ENCODE results near the gene PLA2G2F.

DNA sequence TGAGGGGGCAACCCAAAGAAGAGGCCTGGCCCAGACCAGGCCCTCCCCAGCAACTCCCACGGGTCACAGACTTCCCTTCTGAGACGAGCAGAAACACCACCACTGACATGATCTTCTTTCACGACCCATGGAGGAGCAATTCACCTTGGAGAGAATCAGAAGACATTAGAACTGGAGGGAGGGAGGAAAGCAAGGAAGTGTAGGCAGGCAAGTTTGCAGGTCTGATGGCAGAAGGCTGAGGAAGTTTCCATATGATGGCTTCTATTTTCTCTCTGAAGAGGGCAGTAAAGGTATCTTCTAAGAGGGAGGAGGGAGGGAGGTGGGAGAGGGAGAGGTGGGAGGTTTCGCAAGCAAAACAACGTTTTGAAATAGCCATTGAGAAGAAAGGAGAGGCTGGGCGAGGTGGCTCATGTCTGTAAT is 45.4 kb downstream of the PLA2G2F start:
- no peak for TF ChIP-seq POLR2A (IDR thresholded peaks at IDR 0.05; ENCODE audit: low read depth)
- TF ChIP-seq, protein P1, sequence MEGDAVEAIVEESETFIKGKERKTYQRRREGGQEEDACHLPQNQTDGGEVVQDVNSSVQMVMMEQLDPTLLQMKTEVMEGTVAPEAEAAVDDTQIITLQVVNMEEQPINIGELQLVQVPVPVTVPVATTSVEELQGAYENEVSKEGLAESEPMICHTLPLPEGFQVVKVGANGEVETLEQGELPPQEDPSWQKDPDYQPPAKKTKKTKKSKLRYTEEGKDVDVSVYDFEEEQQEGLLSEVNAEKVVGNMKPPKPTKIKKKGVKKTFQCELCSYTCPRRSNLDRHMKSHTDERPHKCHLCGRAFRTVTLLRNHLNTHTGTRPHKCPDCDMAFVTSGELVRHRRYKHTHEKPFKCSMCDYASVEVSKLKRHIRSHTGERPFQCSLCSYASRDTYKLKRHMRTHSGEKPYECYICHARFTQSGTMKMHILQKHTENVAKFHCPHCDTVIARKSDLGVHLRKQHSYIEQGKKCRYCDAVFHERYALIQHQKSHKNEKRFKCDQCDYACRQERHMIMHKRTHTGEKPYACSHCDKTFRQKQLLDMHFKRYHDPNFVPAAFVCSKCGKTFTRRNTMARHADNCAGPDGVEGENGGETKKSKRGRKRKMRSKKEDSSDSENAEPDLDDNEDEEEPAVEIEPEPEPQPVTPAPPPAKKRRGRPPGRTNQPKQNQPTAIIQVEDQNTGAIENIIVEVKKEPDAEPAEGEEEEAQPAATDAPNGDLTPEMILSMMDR (IDR thresholded peaks at IDR 0.05) = no peak
- TF ChIP-seq POLR2AphosphoS5 (IDR thresholded peaks at IDR 0.05) = no peak
